NCI-H1092 (cell line): Measurements from ENCODE around the gene FAM153A.
"Not testable (repeated sequence)": the region's sequence is repeated elsewhere in the genome, so short reads cannot be mapped to it uniquely, and the experiment has no call there.

Experiments used
- DNase-seq: peaks from one replicate; lab custom pipeline; 2025; lab: John Stamatoyannopoulos, UW

FAM153A gene

GRCh38 chr5:177782792-177783633 lies at the start of gene FAM153A:
Gene FAM153A, minus strand, starts transcription at chr5:177782899.
- not testable (repeated sequence) for DNase-seq

GRCh38 chr5:177832287-177832686 lies 49.6 kb upstream of the FAM153A start:
- not testable (repeated sequence) for DNase-seq

GRCh38 chr5:177826073-177826472 lies 43.4 kb upstream of the FAM153A start:
- not testable (repeated sequence) for DNase-seq

- DNase-seq = not testable (repeated sequence)
Observed at GRCh38 chr5:177824776-177825175, 42.1 kb upstream of the FAM153A start.

GRCh38 chr5:177822489-177822888 lies 39.8 kb upstream of the FAM153A start:
- not testable (repeated sequence) for DNase-seq

- DNase-seq = not testable (repeated sequence)
Observed at GRCh38 chr5:177819664-177820063, 37.0 kb upstream of the FAM153A start.

GRCh38 chr5:177812814-177813425 lies 30.2 kb upstream of the FAM153A start:
- DNase-seq = not testable (repeated sequence)

- not testable (repeated sequence) for DNase-seq
Observed at GRCh38 chr5:177812160-177812743, 29.6 kb upstream of the FAM153A start.

- not testable (repeated sequence) for DNase-seq
Observed at GRCh38 chr5:177809209-177809913, 26.7 kb upstream of the FAM153A start.

- not testable (repeated sequence) for DNase-seq
Observed at GRCh38 chr5:177808420-177808819, 25.7 kb upstream of the FAM153A start.

- DNase-seq = not testable (repeated sequence)
Observed at GRCh38 chr5:177807265-177807664, 24.6 kb upstream of the FAM153A start.

GRCh38 chr5:177801427-177801826 lies 18.7 kb upstream of the FAM153A start:
- not testable (repeated sequence) for DNase-seq

GRCh38 chr5:177798237-177798840 lies 15.6 kb upstream of the FAM153A start:
- DNase-seq = not testable (repeated sequence)

GRCh38 chr5:177793272-177793671 lies 10.6 kb upstream of the FAM153A start:
- DNase-seq = not testable (repeated sequence)

GRCh38 chr5:177791649-177792048 lies 8.9 kb upstream of the FAM153A start:
- not testable (repeated sequence) for DNase-seq

GRCh38 chr5:177782169-177782568 lies 530 bp downstream of the FAM153A start:
- DNase-seq = not testable (repeated sequence)

GRCh38 chr5:177771206-177771605 lies 11.5 kb downstream of the FAM153A start:
- DNase-seq = not testable (repeated sequence)

- not testable (repeated sequence) for DNase-seq
Observed at GRCh38 chr5:177770646-177771045, 12.1 kb downstream of the FAM153A start.

- not testable (repeated sequence) for DNase-seq
Observed at GRCh38 chr5:177763737-177764508, 18.8 kb downstream of the FAM153A start.

- DNase-seq = not testable (repeated sequence)
Observed at GRCh38 chr5:177760954-177761353, 21.7 kb downstream of the FAM153A start.

GRCh38 chr5:177747354-177747753 lies 35.3 kb downstream of the FAM153A start:
- DNase-seq = not testable (repeated sequence)
